Measurements from ENCODE around the gene TMEM205.

DNA sequence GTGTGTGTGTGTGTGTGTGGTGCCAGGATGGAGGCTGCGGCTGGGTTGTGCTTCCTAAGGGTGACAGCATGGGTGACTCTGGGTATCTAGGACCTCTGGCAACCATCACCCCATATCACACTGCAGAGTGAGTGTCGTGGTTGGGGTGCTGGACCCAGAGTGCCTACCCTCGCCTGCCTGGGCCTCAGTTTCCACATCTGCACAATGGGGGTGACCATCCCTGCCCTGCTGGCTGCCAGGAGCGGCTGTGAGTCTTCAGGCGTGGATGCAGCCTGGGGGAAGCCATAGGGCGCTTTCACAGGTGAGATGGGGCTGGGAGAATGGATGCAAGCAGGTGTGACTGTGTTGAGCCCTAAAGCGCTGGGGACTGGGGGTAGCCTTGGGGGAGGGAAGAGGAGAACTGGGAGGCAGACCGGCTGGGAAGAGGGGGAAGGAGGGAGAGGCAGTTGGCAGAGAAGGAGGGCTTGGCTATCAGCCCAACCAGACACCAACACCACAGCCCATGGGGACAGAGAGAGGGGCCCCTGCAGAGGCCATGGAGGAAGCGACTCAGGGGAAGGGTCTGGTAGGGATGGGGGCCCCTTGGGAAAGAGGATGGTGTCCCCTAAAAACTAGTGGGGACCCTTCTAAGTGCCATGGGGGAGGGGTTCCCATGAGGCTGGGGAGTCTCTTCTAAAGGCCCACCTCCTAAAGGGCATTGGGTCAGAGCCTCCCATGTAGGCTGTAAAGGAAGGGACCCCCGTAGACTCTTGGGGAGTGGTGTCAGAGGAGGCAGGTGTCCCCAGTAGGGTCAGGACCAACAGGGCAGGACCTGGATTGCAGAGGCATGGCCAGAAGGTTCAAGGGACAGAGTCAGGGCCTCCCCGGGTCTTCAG is 10.8 kb upstream of the TMEM205 start:
- TF ChIP-seq CTCF (IDR thresholded peaks at IDR 0.05), result no peak
- no peak for TF ChIP-seq POLR2A (IDR thresholded peaks at IDR 0.05)

All from prostate gland (tissue), 2 donors.